HG03565 (cell line): ENCODE data around the gene OSBPL5.

Source experiments
- ATAC-seq: cut with Tn5 transposase; IDR thresholded peaks from one replicate; pipeline ENCODE4 v1.9.1; 2021; ENCODE audit warnings: mild to moderate bottlenecking, moderate library complexity; ENCODE audit not compliant: unreplicated experiment

OSBPL5 gene

GRCh38 chr11:3135481-3136440 is 29.3 kb downstream of the OSBPL5 start:
- ATAC-seq, result no peak

GRCh38 chr11:3134651-3135480 is 30.2 kb downstream of the OSBPL5 start:
- no peak for ATAC-seq

- ATAC-seq, result no peak
Observed at GRCh38 chr11:3134218-3134621, 30.9 kb downstream of the OSBPL5 start.

- ATAC-seq, result no peak
Observed at GRCh38 chr11:3133261-3134217, 31.6 kb downstream of the OSBPL5 start.

- no peak for ATAC-seq
Observed at GRCh38 chr11:3132831-3133260, 32.3 kb downstream of the OSBPL5 start.

- ATAC-seq, result no peak
Observed at GRCh38 chr11:3132271-3132781, 32.8 kb downstream of the OSBPL5 start.

GRCh38 chr11:3131330-3131941 is 33.7 kb downstream of the OSBPL5 start:
- no peak for ATAC-seq

- no peak for ATAC-seq
Observed at GRCh38 chr11:3130269-3131071, 34.6 kb downstream of the OSBPL5 start.

GRCh38 chr11:3129591-3130268 is 35.4 kb downstream of the OSBPL5 start:
- ATAC-seq, result no peak

- no peak for ATAC-seq
Observed at GRCh38 chr11:3129181-3129590, 35.9 kb downstream of the OSBPL5 start.

- no peak for ATAC-seq
Observed at GRCh38 chr11:3128356-3129180, 36.5 kb downstream of the OSBPL5 start.

GRCh38 chr11:3127706-3128355 is 37.3 kb downstream of the OSBPL5 start:
- ATAC-seq, result no peak

GRCh38 chr11:3126901-3127691 is 38.0 kb downstream of the OSBPL5 start:
- ATAC-seq, result no peak

GRCh38 chr11:3126207-3126865 is 38.8 kb downstream of the OSBPL5 start:
- no peak for ATAC-seq

- no peak for ATAC-seq
Observed at GRCh38 chr11:3124821-3125220, 40.3 kb downstream of the OSBPL5 start.
